GM18861 (cell line): ENCODE data around the gene LARP1.

Experiments
- ATAC-seq: cut with Tn5 transposase; IDR thresholded peaks from one replicate; pipeline ENCODE4 v1.9.1; 2021; ENCODE audit not compliant: unreplicated experiment

Gene LARP1

DNA sequence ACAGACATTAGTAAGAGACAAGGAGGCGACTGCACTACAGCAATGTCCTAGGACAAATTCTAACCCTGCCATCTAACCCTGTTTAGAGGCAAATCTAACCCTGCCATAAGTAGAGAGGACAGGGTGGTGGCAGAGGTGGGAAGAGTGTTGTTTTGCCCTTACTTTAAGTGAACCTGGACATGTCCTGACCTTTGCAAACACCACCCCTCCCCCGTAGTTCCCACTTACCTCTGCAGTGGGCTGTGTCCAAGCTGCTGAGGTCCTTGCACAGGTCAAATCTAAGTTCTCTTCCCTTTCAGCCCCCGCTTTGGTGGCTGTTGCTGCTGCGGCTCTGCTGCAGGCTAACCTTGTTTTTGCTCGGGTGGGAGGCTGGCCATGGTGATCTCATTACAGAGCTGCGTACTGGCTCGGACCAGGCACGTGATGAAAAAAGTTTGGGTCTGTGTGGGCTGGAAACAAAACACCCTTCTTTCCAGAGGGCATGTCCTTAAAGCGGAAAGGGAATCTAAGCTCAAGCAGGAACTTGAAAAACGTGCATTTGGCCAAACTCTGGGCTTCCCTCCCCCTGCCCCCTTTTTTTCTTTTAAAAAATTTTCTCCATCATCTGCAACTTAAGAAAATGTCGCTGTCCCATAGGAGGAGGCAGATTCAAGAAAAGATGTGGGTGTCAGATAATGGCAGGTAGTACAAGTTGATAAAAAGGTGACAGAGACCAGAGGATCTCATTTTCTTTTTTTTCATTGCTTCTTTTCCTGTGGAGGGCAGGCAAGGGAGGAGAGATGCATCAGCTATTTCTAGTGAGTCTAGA, 95.3 kb downstream of the LARP1 start, which contains the start of gene FAXDC2:
Gene FAXDC2 (minus strand): TSS at position 349 of the 808 bp plus-strand sequence. CDS start 12,425 bp downstream, outside the sequence.
- ATAC-seq: no peak

DNA sequence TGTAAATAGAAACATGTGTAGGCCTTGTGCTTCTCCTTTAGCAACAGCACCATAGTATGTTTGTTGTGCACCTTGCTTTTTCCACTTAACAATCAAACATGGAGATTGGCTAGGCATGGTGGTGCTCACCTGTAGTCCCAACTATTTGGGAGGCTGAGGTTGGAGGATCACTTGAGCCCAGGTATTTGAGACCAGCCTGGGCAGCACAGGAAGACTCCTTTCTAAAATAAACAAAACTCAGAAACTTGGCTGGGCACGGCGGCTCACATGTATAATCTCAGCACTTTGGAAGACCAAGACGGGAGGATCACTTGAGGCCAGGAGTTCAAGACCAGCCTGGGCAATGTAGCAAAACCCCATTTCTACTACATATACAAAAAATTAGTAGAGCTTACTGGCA, 96.2 kb downstream of the LARP1 start:
- ATAC-seq: no peak

DNA sequence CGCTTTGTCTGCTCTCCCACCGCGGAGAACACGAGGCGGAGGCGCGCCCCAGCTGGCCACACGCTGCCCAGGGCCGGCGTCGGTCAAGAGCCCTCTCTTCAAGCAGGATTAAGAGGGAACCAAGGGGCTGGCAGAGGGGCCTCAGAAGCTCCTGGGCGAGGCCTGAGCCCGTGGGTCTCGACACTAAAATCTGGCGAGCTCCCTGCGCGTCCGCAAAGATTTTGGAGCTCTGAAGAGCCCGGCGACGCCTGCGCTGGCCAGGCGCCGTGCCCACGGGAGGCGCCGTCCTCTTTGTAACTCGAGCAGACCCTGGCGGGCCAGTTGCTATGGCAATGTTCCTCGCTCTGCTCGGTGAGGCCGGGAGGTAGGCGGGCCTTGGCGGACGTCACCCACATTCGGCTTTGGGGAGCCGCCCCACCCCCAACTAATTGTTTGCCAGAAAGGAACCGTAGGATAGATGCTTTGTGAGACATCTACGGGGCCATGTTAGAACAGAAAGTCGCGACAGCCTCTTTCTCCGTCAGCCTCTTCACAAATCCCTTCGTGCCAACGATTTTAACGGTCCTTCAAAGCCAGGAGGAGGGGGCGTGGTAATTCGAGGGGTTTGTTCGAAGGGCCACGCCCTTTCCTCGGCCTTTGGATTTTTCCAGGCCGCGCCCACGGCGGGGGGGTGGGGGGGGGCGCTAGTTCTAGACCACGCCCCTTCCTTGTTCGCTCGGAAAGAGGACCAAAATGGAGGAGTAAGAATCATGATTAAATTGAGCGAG, 102.5 kb downstream of the LARP1 start:
- ATAC-seq: peak; percentile 49

DNA sequence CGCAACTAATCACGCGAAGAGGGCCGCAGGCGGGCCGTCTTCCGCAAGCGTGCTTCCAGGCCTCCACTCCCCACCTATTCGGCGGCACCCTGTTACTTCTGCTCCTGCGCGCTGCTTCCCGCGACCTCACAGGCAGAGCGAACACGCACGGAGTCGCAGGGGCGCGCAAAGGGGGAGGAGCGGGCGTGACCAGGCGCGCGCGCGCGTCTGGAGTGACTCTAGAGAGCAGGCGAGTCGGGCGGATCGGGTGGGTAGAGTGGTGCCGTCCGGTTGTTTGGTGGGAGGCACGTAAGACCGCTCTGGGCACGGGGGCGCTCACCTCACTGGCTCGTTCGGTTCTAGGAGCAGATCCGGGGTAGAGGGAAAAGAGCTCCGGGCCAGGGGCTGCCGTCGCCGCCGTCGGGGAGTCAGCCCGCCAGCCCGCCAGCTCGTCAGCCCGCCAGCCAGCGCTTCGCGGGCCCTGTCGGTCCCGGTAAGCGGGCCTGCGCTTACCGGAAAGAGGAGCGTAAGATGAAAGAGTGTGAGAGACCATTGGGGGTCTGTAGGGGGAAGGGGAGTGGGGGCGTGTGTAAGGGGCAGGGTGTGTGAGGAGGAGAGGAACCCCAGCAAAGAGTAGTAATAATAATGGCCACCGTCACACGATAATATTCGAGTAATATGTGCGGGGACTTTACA, 103.3 kb downstream of the LARP1 start, which contains the start of gene CNOT8:
Gene CNOT8 (plus strand): TSS at position 331 of the 675 bp plus-strand sequence. CDS start 4,652 bp downstream, outside the sequence.
- peak; percentile 63 for ATAC-seq

DNA sequence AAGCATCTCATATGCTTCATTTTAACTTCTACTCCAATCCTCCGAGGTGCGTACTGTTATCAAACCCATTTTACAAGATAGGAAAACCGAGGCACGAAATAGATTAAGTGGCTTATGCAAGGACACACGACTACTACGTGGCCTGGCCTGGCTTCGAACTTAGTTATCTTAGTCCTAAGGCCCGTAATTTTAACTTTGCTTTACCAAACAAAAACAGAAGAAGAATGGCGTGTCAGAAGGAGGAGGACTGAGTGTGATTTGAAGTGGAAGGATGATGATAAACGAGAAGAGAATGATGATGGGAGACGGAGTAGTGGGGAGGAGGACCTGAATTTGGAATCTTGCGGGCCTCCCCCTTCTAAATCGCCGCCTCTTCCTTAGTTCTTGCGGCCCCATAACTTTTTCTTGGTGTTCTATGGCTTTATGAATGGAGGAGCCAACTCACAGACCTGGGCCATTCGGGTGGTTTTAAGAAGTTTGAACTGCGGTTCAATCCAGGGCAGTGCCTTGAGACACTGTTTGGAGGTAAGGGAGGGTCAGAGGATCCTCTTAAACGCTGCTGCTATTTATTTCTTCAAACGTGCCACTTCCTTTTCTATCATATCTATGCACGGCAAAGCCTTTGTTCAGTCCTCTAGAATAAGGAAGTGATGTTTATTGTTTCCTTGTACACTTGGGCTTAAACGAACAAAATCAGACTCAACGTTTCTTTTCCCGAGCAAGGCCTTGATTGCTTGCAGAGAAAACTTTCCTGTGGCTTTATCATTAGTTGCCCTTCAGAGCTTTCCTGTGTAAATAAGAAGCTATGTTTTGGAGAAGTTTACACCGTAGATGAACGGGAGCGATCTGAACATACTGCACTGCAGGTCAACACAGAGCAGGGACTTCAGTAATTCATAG, 104.0 kb downstream of the LARP1 start:
- ATAC-seq: peak; percentile 28

DNA sequence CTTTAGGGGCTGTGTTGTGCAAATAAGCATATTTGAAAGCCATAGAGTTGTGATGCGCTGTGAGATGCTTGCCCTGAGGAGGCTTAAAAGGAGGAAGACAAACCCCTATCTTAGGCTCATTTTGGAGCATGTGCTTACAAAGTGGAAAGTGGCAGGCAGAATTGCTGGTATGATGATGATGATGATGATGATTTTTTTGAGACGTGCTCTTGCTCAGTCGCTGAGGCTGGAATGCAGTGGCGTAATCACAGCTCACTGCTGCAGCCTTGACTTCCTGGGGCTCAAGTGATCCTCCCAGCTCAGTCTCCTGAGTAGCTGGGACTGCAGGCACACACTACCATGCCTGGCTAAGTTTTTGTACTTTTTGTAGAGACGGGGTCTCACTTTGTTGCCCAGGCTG, 104.9 kb downstream of the LARP1 start:
- no peak for ATAC-seq

DNA sequence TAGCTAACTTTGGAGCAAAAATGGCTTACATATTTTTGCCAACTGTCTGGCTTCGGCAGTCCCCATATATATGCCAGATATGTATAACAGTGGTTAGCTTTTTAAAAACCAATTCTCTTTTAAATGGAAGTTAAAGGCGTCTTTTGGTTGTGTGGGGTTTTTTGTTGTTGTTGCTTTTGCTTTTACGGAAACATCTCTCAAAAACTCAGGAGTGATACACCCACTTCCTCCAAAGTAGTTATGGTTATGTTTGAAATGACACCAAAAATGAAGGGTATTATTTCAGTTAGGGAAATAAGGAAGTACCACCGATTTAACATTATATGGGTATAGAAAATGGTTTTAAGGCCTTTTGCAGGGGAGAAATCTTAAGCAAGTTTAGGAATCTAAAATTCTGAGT, 105.6 kb downstream of the LARP1 start:
- no peak for ATAC-seq

DNA sequence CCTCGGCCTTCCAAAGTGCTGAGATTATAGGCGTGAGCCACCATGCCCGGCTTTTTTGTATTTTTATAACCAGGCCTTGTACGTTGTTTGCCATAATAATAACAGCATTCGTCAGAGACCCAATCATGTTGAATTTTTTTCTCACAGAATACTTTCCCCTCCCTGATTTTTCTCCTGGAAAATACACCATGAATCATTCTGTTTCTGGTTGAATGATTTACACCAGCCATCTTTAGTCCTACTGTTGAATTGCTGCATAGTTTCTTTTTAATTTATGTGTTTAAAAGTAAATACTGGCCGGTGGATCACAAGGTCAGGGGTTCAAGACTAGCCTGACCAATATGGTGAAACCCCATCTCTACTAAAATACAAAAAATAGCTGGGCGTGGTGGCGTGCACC, 106.8 kb downstream of the LARP1 start:
- ATAC-seq: no peak

DNA sequence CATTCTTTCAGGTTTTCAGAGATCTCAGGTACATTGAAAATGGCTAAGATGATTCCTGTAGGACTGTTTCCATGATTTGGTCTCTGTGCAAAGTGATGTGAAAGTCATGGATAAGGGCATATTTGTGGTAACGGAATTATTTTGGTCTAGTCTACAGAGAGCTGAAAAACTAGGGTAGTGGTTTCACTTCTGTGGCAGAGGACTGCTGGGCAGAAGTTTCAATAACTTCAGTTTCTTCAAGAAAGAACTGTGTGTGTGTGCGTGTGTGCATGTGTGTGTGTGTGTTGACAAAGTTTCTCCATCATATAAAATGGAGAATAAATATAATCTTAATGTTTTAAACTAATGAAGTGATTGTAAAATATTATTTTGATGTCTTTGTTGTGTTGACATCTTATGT, 107.6 kb downstream of the LARP1 start:
- no peak for ATAC-seq

DNA sequence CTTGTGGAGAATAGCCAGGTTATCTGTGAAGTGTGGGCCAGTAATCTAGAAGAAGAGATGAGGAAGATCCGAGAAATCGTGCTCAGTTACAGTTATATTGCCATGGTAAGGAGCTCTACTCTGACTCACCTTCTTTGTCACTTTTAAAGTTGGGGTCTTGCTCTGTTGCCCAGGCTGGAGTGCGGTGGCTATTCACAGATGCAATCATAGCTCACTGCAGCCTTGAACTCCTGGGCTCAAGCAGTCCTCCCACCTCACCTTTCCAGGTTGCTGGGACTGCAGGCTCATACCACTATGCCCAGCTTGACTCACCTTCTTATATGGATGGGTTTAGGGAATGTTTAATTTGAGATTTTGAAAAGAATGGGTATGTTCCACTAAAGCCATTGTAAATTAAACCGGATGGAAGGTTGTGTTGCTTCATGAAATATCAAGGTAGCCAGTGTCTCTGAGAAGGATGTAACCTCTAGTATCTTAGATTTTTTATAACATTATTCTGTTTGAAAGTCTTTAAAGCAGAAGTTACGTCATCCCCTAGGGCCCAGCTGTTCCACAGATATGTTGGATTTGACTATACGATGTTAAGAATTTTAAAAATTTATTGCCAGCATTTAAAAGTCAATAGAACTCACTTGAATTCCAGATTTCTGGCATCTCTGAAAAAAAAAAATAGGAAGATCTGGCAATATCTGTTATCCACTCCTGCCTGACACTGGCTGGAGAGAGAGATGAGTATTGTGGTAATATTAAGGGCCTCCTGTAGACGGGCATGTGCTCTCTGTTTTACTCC, 108.3 kb downstream of the LARP1 start:
- ATAC-seq: no peak

DNA sequence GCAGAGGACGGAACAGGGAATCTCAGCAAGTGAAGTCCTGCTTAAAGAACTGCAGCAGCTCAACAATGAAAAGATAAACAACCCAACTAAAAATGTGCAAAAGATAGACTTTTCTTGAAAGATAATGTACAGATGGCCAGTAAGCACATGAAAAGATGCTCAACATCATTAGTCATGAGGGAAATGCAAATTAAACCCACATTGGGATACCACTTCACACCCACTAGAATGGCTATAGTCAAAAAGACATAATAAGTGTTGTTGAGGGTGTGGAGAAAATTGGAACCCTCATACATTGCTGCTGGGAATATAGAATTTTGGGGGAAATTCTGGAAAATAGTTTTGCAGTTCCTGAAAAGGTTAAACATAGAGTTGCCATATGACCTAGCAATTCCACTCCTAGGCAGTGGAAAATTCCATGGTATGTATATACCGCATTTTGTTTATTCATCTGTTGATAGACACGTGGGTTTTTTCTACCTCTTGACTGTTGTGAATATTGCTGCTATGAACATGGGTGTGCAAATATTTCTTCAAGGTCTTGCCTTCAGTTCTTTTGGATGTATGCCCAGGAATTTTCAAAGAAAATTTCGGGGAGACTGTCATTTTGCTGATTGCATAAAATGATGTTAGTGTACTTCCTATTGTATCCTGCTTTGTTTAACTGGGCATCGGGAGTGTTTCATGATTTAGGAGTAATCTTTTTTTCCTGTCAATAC, 110.4 kb downstream of the LARP1 start:
- no peak for ATAC-seq

DNA sequence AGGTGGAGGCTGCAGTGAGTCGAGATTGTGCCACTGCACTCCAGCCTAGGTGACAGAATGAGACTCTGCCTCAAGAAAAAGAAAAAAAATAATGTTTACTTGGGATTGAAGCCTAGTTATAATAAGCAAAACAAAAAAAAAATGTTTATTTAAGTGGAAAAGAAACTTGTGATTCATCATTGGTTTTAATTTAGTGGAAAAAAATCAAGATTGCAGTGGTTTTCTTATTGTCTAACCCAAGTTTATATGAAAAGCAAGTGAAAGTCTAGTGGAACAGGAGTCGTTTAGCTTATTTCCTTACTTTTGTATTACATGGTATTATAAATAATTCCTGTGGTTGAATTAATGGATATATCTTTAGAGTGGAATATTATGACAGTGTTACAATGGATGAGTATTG, 111.7 kb downstream of the LARP1 start:
- ATAC-seq: no peak
